ENCODE results near the gene ZNF385C. TPM values are rescaled to one million over a fixed set of nuclear protein-coding genes. Genes with fewer than 3 reads are reported as not detected.
A peak's percentile ranks its signal among the peaks of the same experiment; 100 is the strongest.

The ZNF385C gene
- total and polyA plus RNA-seq, 2 donors, result 0.66 to 1.1 TPM

GRCh38 chr17:42135664-42136653, 37.7 kb upstream of the ZNF385C start:
- peaks cover 15 to 44% of the 10 kb centered on the region in 2 donors for H3K36me3 ChIP-seq (ENCODE audit: control insufficient read depth in 2 of 2, insufficient read depth in 2 of 2, low read length in 1 of 2)
- peaks cover 28 to 38% of the 10 kb centered on the region in 2 donors for H3K4me1 ChIP-seq (ENCODE audit: control insufficient read depth in 2 of 2, insufficient read depth in 2 of 2, low read length in 2 of 2)
- H3K4me3 ChIP-seq (ENCODE audit: low read length in 2 of 2), result no peak overlapping the region
- no peaks in the 10 kb centered on the region for H3K27me3 ChIP-seq (ENCODE audit: control insufficient read depth in 2 of 2, insufficient read depth in 1 of 2, low read length in 1 of 2)
- H3K27ac ChIP-seq (ENCODE audit: low read depth in 1 of 2, low read length in 1 of 2), result no peak overlapping the region
- no peaks in the 10 kb centered on the region for H3K9me3 ChIP-seq (ENCODE audit: control insufficient read depth in 2 of 2, insufficient read depth in 1 of 2, low read length in 1 of 2)
- WGBS, result 90% methylated on average over 15 of the region's 15 CpGs
- no peak for DNase-seq (ENCODE audit: low read depth in 6 of 9, low spot score in 9 of 9)

GRCh38 chr17:42135151-42135550, 36.9 kb upstream of the ZNF385C start:
- peaks cover 21 to 45% of the 10 kb centered on the region in 2 donors for H3K36me3 ChIP-seq (ENCODE audit: control insufficient read depth in 2 of 2, insufficient read depth in 2 of 2, low read length in 1 of 2)
- WGBS, result 97% methylated on average over 6 of the region's 6 CpGs
- no peak overlapping the region for H3K4me3 ChIP-seq (ENCODE audit: low read length in 2 of 2)
- H3K4me1 ChIP-seq (ENCODE audit: control insufficient read depth in 2 of 2, insufficient read depth in 2 of 2, low read length in 2 of 2), result peaks cover 29 to 39% of the 10 kb centered on the region in 2 donors
- H3K9me3 ChIP-seq (ENCODE audit: control insufficient read depth in 2 of 2, insufficient read depth in 1 of 2, low read length in 1 of 2), result no peaks in the 10 kb centered on the region
- DNase-seq (ENCODE audit: low read depth in 6 of 9, low spot score in 9 of 9), result no peak
- no peak overlapping the region for H3K27ac ChIP-seq (ENCODE audit: low read depth in 1 of 2, low read length in 1 of 2)
- H3K27me3 ChIP-seq (ENCODE audit: control insufficient read depth in 2 of 2, insufficient read depth in 1 of 2, low read length in 1 of 2), result no peaks in the 10 kb centered on the region

DNA sequence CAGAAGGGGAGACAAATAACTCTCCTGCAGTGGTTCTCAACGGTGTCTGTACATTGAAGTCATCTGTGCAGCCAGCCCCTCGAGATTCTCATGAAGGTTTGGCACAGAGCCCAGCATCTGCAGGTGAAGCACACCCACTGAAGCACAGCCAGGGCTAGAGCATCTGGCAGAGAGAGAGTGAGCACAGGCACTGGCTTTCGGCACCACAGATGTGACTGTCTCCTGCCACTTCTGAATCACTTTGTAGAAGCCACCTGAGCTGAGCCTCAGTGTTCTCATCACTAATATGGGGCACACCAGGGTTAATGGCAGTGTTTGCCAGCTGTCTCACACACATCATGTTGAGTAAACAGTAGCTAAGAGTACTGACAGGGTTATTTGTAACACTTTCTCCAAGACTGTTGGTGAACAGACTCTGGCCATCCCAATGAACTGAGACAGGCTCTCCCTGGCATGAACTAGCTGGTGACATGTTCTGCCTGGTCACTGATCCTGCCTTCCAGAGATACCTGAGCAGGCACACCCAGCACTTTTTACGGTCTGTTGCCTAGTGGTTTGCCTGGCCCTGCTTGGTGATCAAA, 35.3 kb upstream of the ZNF385C start:
- no peaks in the 10 kb centered on the region for H3K9me3 ChIP-seq (ENCODE audit: control insufficient read depth in 2 of 2, insufficient read depth in 1 of 2, low read length in 1 of 2)
- 26% methylated on average over 4 of the region's 4 CpGs for WGBS
- H3K4me3 ChIP-seq (ENCODE audit: low read length in 2 of 2), result no peak overlapping the region
- no peaks in the 10 kb centered on the region for H3K27me3 ChIP-seq (ENCODE audit: control insufficient read depth in 2 of 2, insufficient read depth in 1 of 2, low read length in 1 of 2)
- peaks cover 37 to 56% of the 10 kb centered on the region in 2 donors for H3K36me3 ChIP-seq (ENCODE audit: control insufficient read depth in 2 of 2, insufficient read depth in 2 of 2, low read length in 1 of 2)
- DNase-seq (ENCODE audit: low read depth in 6 of 9, low spot score in 9 of 9), result peak; percentile 52 to 93 (median 72)
- peaks cover 29 to 40% of the 10 kb centered on the region in 2 donors for H3K4me1 ChIP-seq (ENCODE audit: control insufficient read depth in 2 of 2, insufficient read depth in 2 of 2, low read length in 2 of 2)
- peak overlapping the region; percentile 44 to 80 for H3K27ac ChIP-seq (ENCODE audit: low read depth in 1 of 2, low read length in 1 of 2)

DNA sequence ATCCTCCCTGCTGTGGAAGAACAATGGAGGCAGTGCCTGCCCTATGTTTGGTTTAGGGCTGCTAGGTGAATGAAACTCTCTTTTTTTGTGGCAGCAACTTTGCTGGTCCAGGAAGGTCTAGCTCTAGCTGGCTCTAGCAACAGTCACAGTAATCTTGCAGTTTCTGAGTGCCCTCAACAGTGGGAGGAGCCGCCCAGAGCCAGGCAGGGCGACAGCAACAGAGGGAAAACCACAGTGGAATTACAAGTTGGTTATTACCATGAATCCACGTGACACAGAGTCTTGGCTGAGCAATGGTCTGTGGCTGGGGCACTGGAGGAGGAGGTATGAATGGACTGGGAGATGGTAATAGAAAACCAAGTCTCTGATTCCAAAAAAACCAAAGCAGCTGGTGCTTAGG, 34.7 kb upstream of the ZNF385C start:
- peaks cover 43 to 62% of the 10 kb centered on the region in 2 donors for H3K36me3 ChIP-seq (ENCODE audit: control insufficient read depth in 2 of 2, insufficient read depth in 2 of 2, low read length in 1 of 2)
- 11% methylated on average over 3 of the region's 3 CpGs for WGBS
- no peak for DNase-seq (ENCODE audit: low read depth in 6 of 9, low spot score in 9 of 9)

GRCh38 chr17:42131981-42132432, 33.7 kb upstream of the ZNF385C start:
- Histone ChIP-seq H3K27me3 (ENCODE audit: control insufficient read depth in 2 of 2, insufficient read depth in 1 of 2, low read length in 1 of 2) (no peaks in the 10 kb centered on the region), H3K4me3 (ENCODE audit: low read length in 2 of 2) (no peak overlapping the region), H3K27ac (ENCODE audit: low read depth in 1 of 2, low read length in 1 of 2) (no peak overlapping the region), H3K36me3 (ENCODE audit: control insufficient read depth in 2 of 2, insufficient read depth in 2 of 2, low read length in 1 of 2) (peaks cover 47 to 72% of the 10 kb centered on the region in 2 donors), H3K4me1 (ENCODE audit: control insufficient read depth in 2 of 2, insufficient read depth in 2 of 2, low read length in 2 of 2) (peaks cover 29 to 40% of the 10 kb centered on the region in 2 donors), H3K9me3 (ENCODE audit: control insufficient read depth in 2 of 2, insufficient read depth in 1 of 2, low read length in 1 of 2) (no peaks in the 10 kb centered on the region)
- DNase-seq (ENCODE audit: low read depth in 6 of 9, low spot score in 9 of 9), result no peak
- WGBS, result 56% methylated on average over 4 of the region's 4 CpGs

More for the DNA sequence above, 34.7 kb upstream of the ZNF385C start:
- Histone ChIP-seq H3K27ac (ENCODE audit: low read depth in 1 of 2, low read length in 1 of 2) (peak overlapping the region; percentile 44 to 80), H3K4me1 (ENCODE audit: control insufficient read depth in 2 of 2, insufficient read depth in 2 of 2, low read length in 2 of 2) (peaks cover 29 to 40% of the 10 kb centered on the region in 2 donors), H3K9me3 (ENCODE audit: control insufficient read depth in 2 of 2, insufficient read depth in 1 of 2, low read length in 1 of 2) (no peaks in the 10 kb centered on the region), H3K27me3 (ENCODE audit: control insufficient read depth in 2 of 2, insufficient read depth in 1 of 2, low read length in 1 of 2) (no peaks in the 10 kb centered on the region), H3K4me3 (ENCODE audit: low read length in 2 of 2) (no peak overlapping the region)

DNA sequence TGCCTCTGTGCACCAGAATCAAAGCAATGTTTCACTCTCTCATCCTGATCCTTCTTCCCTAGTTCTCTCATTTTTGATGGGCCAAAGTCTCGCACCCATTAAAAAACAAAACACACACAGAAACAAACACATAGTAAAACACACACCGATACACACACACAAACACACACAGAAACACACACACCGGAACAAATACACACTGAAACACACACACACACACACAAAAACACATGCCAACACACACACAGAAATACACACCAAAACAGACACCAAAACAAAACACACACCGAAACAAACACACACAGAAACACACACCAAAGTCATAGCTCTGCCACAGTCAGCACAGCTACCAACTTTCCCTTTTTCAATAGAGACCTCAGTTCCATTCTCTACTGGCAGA, 33.0 kb upstream of the ZNF385C start:
- Histone ChIP-seq H3K9me3 (ENCODE audit: control insufficient read depth in 2 of 2, insufficient read depth in 1 of 2, low read length in 1 of 2) (no peaks in the 10 kb centered on the region), H3K4me1 (ENCODE audit: control insufficient read depth in 2 of 2, insufficient read depth in 2 of 2, low read length in 2 of 2) (peaks cover 29 to 39% of the 10 kb centered on the region in 2 donors), H3K4me3 (ENCODE audit: low read length in 2 of 2) (no peak overlapping the region), H3K36me3 (ENCODE audit: control insufficient read depth in 2 of 2, insufficient read depth in 2 of 2, low read length in 1 of 2) (peaks cover 46 to 71% of the 10 kb centered on the region in 2 donors), H3K27ac (ENCODE audit: low read depth in 1 of 2, low read length in 1 of 2) (no peak overlapping the region), H3K27me3 (ENCODE audit: control insufficient read depth in 2 of 2, insufficient read depth in 1 of 2, low read length in 1 of 2) (no peaks in the 10 kb centered on the region)
- no peak for DNase-seq (ENCODE audit: low read depth in 6 of 9, low spot score in 9 of 9)
- 98% methylated on average over 4 of the region's 4 CpGs for WGBS

GRCh38 chr17:42130310-42130936, 32.1 kb upstream of the ZNF385C start:
- Histone ChIP-seq H3K9me3 (ENCODE audit: control insufficient read depth in 2 of 2, insufficient read depth in 1 of 2, low read length in 1 of 2) (no peaks in the 10 kb centered on the region), H3K4me1 (ENCODE audit: control insufficient read depth in 2 of 2, insufficient read depth in 2 of 2, low read length in 2 of 2) (peaks cover 29 to 33% of the 10 kb centered on the region in 2 donors), H3K27me3 (ENCODE audit: control insufficient read depth in 2 of 2, insufficient read depth in 1 of 2, low read length in 1 of 2) (no peaks in the 10 kb centered on the region), H3K27ac (ENCODE audit: low read depth in 1 of 2, low read length in 1 of 2) (no peak overlapping the region), H3K4me3 (ENCODE audit: low read length in 2 of 2) (no peak overlapping the region), H3K36me3 (ENCODE audit: control insufficient read depth in 2 of 2, insufficient read depth in 2 of 2, low read length in 1 of 2) (peaks cover 50 to 71% of the 10 kb centered on the region in 2 donors)
- 98% methylated on average over 16 of the region's 16 CpGs for WGBS
- no peak for DNase-seq (ENCODE audit: low read depth in 6 of 9, low spot score in 9 of 9)

DNA sequence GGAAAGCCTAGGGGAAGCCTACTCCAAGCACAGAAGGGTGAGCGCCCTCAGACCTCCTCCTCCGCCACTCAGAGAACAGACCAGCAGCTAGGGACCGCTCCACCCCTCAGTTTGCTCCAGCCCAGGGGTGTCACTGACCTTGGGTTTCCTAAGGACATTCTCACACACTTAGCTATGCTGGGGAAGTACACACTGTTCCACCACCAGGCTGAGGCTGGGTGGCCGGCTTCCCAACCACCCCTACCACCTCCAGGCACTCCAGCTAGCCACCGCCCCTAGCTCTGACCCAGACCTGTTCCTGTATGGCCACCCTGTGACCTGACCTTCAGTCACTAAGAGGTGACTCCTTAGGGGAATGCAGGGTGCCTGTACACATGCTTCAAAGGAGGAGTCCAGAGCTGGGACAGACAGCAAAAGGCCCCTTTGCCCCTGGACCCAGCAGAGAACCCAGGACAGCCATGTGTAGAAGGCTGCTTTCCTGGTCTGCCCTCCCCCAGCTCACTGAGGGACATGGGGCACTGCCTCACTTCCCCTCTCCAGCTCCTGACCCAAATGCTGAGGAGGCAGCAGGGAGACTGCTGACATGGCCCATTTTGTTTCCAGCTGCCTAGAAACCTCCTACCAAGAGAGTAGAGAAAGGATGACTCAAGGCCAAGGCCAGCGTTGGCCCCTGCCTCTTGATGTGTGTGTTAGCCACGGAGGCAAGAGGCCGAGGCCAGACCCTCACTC, 31.0 kb upstream of the ZNF385C start:
- Histone ChIP-seq H3K36me3 (ENCODE audit: control insufficient read depth in 2 of 2, insufficient read depth in 2 of 2, low read length in 1 of 2) (peaks cover 59 to 72% of the 10 kb centered on the region in 2 donors), H3K4me1 (ENCODE audit: control insufficient read depth in 2 of 2, insufficient read depth in 2 of 2, low read length in 2 of 2) (peaks cover 26 to 28% of the 10 kb centered on the region in 2 donors)
- 97% methylated on average over 8 of the region's 8 CpGs for WGBS

More for the DNA sequence above, 31.0 kb upstream of the ZNF385C start:
- no peak for DNase-seq (ENCODE audit: low read depth in 6 of 9, low spot score in 9 of 9)
- Histone ChIP-seq H3K27ac (ENCODE audit: low read depth in 1 of 2, low read length in 1 of 2) (no peak overlapping the region), H3K27me3 (ENCODE audit: control insufficient read depth in 2 of 2, insufficient read depth in 1 of 2, low read length in 1 of 2) (no peaks in the 10 kb centered on the region), H3K4me3 (ENCODE audit: low read length in 2 of 2) (no peak overlapping the region), H3K9me3 (ENCODE audit: control insufficient read depth in 2 of 2, insufficient read depth in 1 of 2, low read length in 1 of 2) (no peaks in the 10 kb centered on the region)
